DOHH2 (cell line): ENCODE measurements around the gene GPR26.

Source experiments
- CTCF ChIP-seq: fragments of 200-600 bp; sonication (generic); IDR thresholded peaks from one replicate; pipeline ENCODE4 v1.5.1; 2014; ENCODE audit warnings: antibody characterized with exemption, mild to moderate bottlenecking, low read depth, low read length; ENCODE audit not compliant: poor library complexity, severe bottlenecking
- EZH2phosphoT487 ChIP-seq: fragments of 200-600 bp; sonication (generic); IDR thresholded peaks from 2 replicates; pipeline ENCODE4 v1.6.1; 2017; ENCODE audit warnings: borderline replicate concordance, mild to moderate bottlenecking, antibody characterized with exemption, low read length, moderate library complexity, mixed read lengths

- TF ChIP-seq CTCF (no peak), EZH2phosphoT487 (no peak)
Measured at GRCh38 chr10:123624086-123624485, 42.1 kb upstream of the GPR26 start.
